NCI-H1105 (cell line): ENCODE measurements around the gene PER1.
A peak's percentile ranks its signal among the peaks of the same experiment; 100 is the strongest.

ENCODE experiments used
- DNase-seq: peaks from one replicate; lab custom pipeline; 2025; lab: John Stamatoyannopoulos, UW

Gene PER1

DNA sequence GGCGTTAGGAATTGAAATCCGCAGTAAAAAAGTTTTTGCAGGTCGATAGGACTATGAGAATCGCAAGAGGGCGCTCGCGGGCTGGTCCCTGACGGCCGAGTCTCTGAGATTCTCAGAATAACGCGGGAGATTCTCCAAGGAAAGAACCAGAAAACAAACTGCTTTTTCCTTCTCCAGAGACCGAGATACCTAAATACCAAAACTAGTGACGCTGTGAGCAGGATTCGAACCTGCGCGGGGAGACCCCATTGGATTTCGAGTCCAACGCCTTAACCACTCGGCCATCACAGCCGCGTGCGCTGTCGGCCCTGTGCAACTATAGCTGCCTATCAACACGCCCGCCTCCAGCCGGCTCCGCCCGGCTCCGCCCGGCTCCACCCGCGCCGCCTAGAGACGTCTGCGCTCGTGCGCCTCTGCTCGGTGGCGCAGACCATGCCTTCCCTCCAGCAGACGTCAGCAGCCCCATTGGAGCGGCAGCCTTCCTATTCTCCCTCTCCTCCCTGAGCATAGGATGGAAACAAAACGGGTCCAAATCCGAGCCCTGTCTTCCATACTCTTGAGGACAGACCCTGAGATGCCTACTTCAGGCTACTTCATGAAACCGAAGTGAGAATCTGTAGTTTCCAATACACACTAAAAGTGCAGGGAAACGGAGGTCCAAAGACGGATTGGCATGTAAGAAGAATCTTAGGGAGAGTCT lies 13.4 kb downstream of the PER1 start:
- DNase-seq, result peak; percentile 100

GRCh38 chr17:8138374-8138671 lies 13.9 kb downstream of the PER1 start:
- no peak for DNase-seq

- no peak for DNase-seq
These were observed 14.4 kb downstream of the PER1 start for GRCh38 chr17:8137645-8138373.

DNA sequence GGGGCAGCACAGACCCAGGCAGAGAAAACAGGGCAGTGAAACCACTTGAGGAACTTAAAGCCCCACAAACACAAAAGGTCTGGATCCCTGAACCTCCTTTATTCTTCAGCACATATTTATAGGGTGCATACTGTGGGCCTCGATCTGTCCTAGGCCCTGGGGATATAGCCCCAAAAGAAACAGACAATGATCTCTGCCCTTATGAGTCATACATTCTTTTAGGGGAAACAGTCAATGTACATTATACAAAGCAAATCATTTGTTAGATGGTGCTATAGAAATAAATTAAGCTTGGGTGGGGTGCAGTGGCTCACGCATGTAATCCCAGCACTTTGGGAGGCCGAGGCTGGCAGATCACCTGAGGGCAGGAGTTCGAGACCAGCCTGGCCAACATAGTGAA lies 18.3 kb downstream of the PER1 start:
- no peak for DNase-seq

DNA sequence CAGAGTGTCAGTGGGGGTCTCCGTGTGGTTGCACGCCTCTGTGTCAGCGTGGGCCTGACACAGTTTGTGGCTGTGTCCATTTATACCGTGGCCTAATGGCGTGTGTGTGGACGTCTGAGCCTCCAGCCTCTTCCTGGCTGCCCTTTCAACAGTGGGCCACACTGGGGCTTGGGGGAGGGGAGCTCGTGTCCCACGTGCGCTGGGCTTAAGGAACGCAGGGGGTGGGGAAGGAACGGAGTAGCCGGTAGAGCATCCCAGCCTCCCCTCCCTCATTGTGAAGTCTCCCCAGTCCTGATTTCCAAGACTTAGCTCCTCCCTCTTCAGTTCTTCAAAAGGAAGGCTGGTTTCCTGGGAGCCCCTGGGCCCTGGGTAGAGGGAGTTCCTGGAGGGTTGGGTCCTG lies 18.8 kb downstream of the PER1 start:
- DNase-seq, result no peak

DNA sequence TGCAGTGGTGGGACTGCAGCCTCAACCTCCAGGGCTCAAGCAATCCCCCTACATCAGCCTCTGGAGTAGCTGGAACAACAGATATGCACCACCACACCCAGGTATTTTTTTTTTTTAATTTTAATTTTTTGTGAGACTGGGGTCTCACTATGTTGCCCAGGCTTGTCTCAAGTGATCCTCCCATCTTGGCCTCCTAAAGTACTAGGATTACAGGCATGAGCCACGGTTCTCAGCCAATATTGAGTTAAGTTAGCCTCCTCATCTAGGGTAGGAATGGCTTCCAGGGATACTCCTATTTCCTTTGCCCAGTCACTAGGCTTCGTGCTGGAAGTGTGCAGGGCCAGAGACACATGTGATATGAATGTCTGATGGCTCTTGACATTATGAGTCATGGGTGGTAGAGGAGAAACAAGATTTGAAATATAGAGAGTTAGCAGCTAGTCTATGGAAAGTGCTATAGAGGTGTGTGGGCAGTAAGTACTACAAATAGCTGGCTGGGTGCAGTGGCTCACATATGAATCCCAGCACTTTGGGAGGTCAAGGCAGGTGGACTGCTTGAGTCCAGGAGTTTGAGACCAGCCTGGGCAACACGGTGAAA lies 20.3 kb downstream of the PER1 start:
- DNase-seq, result no peak

DNA sequence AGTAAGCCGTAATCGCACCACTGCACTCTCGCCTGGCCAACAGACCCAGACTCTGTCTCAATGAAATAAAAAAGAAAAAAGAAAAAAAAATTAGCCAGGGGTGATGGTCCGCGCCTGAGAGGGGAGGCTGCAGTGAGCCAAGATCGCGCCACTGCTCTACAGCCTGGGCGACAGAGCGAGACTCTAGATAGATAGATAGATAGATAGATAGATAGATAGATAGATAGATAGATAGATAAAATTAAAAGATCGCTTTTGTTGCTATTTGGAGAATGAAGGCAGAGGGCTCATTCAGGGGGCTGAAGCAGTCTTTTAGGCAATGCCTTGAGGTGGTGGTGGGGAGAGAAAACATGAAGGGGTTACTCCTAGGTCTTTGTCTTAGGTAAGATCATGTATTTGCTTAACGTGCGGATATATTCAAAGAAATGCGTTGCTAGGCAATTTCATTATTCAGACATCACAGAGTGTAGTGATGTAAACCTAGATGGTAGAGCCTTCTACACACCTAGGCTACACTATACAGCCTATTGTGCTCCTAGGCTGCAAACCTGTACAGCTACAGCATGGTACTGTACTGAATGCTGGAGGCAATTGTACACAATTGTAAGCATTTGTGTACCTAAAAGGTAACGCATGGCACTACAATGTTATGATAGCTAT lies 23.9 kb downstream of the PER1 start:
- no peak for DNase-seq

DNA sequence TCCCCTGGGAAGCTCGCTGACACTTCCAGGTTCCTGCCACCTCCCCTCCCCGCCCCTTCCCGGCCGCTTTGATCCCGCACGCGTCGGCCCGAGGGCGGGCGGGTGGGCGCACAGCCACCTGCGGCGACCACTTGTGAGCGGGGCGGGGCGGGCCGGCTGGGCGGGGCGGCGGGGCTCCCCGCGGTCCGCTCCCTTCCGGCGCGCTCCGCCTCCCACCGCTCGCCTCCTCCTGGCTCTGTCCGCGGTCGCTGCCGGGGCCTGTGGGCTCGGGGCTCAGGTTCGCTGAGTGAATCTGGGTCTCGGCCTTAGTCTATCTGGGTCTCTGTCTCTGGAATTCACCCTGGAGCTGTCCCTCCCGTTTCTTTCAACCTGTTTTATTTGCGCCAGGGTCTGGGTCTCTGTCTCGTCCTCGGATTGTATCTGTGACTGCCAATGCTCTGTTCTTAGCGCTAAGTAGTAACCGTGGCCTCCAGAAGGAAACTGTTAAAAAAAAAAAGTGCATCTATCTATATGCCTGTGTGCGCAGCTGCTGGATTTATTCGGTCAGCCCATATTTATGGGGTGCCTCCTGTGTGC lies 25.6 kb downstream of the PER1 start:
- DNase-seq, result peak; percentile 24

GRCh38 chr17:8125947-8126490 lies 26.2 kb downstream of the PER1 start:
- DNase-seq, result no peak

DNA sequence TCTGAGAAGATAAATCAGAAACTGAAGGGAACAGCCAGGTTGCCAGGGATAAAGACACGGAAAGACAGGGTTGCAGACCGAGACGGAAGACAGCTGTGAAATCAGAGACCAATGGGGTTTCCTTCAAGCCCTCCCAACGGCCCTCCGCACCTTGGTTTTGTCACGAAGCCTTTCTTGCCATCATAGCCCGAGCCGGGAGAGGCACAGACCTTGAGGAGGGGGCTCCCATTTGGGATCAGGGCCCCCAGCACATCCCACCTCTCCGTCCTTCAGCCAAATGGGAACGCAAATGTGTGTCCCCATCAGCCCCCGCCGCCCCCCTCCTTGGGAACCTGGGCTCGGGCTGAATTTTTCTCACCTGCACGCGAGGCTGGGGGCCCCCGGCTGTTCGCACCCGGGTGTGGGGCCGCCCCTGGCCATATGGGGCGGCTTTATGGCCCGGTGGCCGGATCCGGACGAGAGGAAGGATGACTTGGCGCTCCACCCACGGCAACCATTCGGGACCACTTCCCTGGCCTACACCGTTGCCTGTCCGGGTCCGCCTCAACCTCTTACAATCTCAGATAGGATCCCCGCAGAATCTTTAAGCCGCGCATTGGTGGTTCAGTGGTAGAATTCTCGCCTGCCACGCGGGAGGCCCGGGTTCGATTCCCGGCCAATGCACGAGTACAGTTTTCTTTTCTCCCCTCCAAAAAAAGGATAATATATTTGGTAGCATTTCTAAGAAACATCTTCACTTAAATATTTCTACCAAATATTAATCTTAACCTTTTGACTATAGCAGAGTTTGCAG lies 26.9 kb downstream of the PER1 start:
- peak; percentile 73 for DNase-seq

DNA sequence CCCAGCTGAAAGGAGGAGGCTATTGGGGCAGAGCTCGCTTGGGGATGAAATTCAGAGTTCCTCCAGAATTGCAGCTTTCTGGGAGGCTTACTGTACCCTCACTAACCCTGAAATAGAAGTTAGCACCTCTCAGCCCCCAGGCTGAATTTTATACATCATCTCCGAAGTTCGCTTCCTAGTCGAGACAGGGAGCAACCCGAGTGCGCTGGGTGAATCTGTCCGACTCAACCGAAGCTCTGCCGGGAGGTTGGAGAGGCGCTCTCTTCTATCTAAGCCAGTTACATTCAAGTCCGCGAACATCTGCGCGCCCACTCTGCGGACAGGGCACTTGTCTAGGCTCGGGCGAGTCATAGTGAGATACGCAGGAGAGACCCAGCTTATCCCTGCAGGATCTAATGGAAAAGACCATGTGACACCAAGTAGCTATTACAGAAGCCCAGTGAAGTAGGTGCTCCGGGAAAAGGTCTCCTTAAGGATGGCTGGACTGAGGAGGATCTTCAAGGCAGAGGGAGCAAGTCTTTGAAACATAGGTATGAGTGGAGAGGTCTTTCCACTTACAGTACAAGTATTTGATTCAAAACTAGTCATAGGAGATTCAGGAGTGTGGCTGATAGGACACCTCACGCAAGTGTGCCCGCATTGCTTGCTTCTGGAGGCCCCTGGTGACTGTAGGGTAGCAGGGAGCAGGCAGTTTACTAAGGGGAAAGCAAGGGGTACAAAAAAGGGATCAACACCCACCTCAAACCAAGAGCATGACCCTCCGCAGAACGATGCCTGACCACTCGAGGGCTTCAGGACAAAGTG lies 27.7 kb downstream of the PER1 start:
- peak; percentile 31 for DNase-seq

GRCh38 chr17:8123695-8124349 lies 28.4 kb downstream of the PER1 start, which contains the start of gene HES7:
HES7 (minus strand) TSS chr17:8124106; CDS start chr17:8124084, 22 bp downstream.
- no peak for DNase-seq

GRCh38 chr17:8122924-8123694 lies 29.1 kb downstream of the PER1 start:
- DNase-seq, result no peak

DNA sequence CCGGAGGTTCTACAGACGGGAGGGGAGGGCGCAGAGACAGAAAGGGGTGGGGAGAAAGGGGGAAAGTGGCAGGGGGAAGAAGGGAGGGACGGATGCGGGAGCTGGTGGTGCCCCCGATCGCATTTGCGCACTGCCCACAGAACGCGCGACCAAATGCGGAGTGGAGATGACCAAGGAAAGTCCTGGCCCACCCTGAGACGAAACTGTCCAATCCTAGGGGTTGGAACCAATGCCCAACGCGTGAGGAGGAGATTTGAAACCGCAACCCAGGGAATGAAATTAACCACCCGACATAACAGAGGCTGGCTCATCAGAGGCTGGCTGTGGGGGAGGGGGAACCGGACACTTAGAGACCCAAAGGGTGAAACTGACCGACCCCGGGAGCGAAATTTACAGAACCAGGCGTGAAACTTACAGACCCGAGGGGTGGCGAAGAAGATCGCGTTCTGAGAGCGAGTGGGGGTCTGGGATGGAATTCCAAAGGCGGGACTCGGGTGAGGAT lies 29.7 kb downstream of the PER1 start:
- DNase-seq, result no peak

GRCh38 chr17:8121681-8122421 lies 30.4 kb downstream of the PER1 start:
- peak; percentile 37 for DNase-seq

- DNase-seq, result no peak
These were observed 30.9 kb downstream of the PER1 start for GRCh38 chr17:8121407-8121680.

GRCh38 chr17:8120520-8121406 lies 31.4 kb downstream of the PER1 start:
- peak; percentile 65 for DNase-seq
